AG04450 (cell line): ENCODE data around the gene ALDH3A1. TPM values are rescaled to one million over a fixed set of nuclear protein-coding genes. Genes with fewer than 3 reads are reported as not detected.

ENCODE experiments used
- CTCF ChIA-PET: fragments of 300-600, 350-600 bp; formaldehyde crosslinking; extraction: SDS; loops from one replicate; lab custom pipeline; 2022; ENCODE audit warnings: antibody characterized with exemption, inconsistent platforms; lab: Charles Lee
- POLR2A ChIA-PET: fragments of 350-600 bp; formaldehyde crosslinking; extraction: SDS; loops from one replicate; lab custom pipeline; 2021; ENCODE audit warnings: antibody characterized with exemption, inconsistent platforms; lab: Yijun Ruan, JAX
- DNase-seq: peaks from one replicate; pipeline ENCODE4 v3.0.0-alpha.2; 2011; ENCODE audit warnings: low read depth, low spot score
- H3K27ac ChIP-seq: one replicate; pipeline ENCODE4 v1.5.1; 2012; ENCODE audit warnings: low read depth, low read length, control low read depth
- H3K27me3 ChIP-seq: one replicate; pipeline ENCODE4 v1.6.0; 2012; ENCODE audit warnings: low read length; ENCODE audit not compliant: control insufficient read depth, insufficient read depth
- H3K4me3 ChIP-seq: 2 replicates; pipeline ENCODE4 v1.5.1; 2011; ENCODE audit warnings: mild to moderate bottlenecking, low read depth, low read length, control low read depth
- H3K9me3 ChIP-seq: 2 replicates; pipeline ENCODE4 v1.5.1; 2012; ENCODE audit warnings: low read length; ENCODE audit not compliant: control insufficient read depth, insufficient read depth
- CTCF ChIP-seq: IDR thresholded peaks from 2 replicates; pipeline ENCODE4 v1.5.1; 2011; ENCODE audit warnings: low read depth, low read length, control low read depth, inconsistent platforms
- polyA plus RNA-seq: library from polyadenylated mRNA; depleted of rRNA; stranded (reverse); fragments of >200 nt; gene quantifications from 2 replicates; pipeline ENCODE4 v1.2.3, GENCODE V29; 2011

The ALDH3A1 gene
- polyA plus RNA-seq, 1 experiment = 1.7 TPM

GRCh38 chr17:19743101-19744100 is 4.7 kb downstream of the ALDH3A1 start:
- DNase-seq = no peak
- peaks cover 26% of the 10 kb centered on the region for H3K27me3 ChIP-seq
- no peak for TF ChIP-seq CTCF
- H3K4me3 ChIP-seq = no peak overlapping the region
- ChIA-PET POLR2A (interaction anchor here (2.1 kb wide), 1 partner anchor 95 kb away, joined by 5 read pairs; the partner anchor contains the start of gene ALDH3A2), CTCF (interaction anchor here (1.7 to 2.7 kb wide), 4 partner anchors 8 to 20 kb away, joined by 8 to 22 read pairs (median 14); no protein-coding TSS in a partner anchor)
- H3K9me3 ChIP-seq = no peaks in the 10 kb centered on the region; the same call in 1 of the 2 replicates
- no peak overlapping the region for H3K27ac ChIP-seq

DNA sequence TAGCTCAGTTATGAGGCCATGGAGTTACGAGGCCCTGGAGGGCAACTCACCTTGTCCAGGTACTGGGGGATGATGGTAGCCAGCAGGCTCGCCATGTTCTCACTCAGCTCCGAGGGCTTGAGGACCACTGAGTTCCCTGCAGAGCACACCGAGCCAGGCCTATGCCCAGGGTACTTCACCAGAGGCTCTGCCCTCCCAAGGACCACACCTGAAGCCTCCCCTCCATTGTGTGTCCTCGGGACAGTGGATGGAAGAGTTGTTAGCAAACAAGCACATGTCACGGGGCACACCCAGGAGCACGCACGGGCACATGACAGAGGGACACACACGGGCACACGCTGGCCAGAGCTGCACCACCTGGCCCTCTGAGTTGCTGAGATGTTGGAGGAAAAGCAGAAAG is 5.6 kb downstream of the ALDH3A1 start:
- POLR2A ChIA-PET = no interaction called here
- Histone ChIP-seq H3K27ac (no peak overlapping the region), H3K9me3 (no peaks in the 10 kb centered on the region), H3K27me3 (peaks cover 25% of the 10 kb centered on the region), H3K4me3 (no peak overlapping the region)
- no peak for TF ChIP-seq CTCF
- CTCF ChIA-PET = no interaction called here
- DNase-seq = no peak

GRCh38 chr17:19741832-19742457 is 6.2 kb downstream of the ALDH3A1 start:
- no peak overlapping the region for H3K27ac ChIP-seq
- CTCF ChIA-PET = no interaction called here
- no peak for DNase-seq
- TF ChIP-seq CTCF = no peak
- H3K9me3 ChIP-seq = no peaks in the 10 kb centered on the region
- H3K27me3 ChIP-seq = peaks cover 25% of the 10 kb centered on the region
- no peak overlapping the region for H3K4me3 ChIP-seq
- POLR2A ChIA-PET = no interaction called here

DNA sequence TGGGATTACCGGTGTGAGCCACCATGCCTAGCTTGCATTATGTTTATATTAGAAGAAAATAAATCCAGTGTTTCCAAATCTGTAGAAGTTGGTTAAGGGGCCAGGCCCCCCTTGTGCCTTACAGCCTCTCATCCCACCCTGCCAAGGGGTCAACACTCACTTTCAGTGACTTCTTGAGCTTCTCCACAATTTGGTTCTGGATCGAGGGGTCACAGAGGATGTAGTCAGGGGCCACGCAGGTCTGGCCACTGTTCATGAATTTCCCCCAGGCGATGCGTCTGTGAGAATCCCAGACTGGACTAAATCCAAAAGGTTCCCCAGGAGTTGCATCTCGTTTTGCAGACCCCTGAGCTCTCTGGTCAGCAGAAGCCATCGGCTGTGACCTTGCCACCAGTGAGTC is 7.2 kb downstream of the ALDH3A1 start:
- TF ChIP-seq CTCF = no peak
- no peak overlapping the region for H3K27ac ChIP-seq
- no peak overlapping the region for H3K4me3 ChIP-seq
- CTCF ChIA-PET = interaction anchor here (0.9 kb wide), 1 partner anchor 21 kb away, joined by 3 read pairs; no protein-coding TSS in a partner anchor
- POLR2A ChIA-PET = no interaction called here
- no peak for DNase-seq
- peaks cover 20% of the 10 kb centered on the region for H3K27me3 ChIP-seq
- no peaks in the 10 kb centered on the region for H3K9me3 ChIP-seq
